Gastrocnemius medialis (tissue), 4 donors: ENCODE results near the gene ZNF177.

Experiments used
- CTCF ChIP-seq, 5 experiments: fragments of 450-650 bp in 3 of 5; fragments of 200-600 bp in 2 of 5; sonication (generic) in 2 of 5; IDR thresholded peaks in 4 of 5; conservative IDR thresholded peaks in 1 of 5; 1 replicate in 4 of 5; 2 replicates in 1 of 5; pipeline ENCODE4 v1.5.1; 2016 to 2019; ENCODE audit warnings: antibody characterized with exemption in 5 of 5, mild to moderate bottlenecking in 3 of 5, moderate library complexity in 3 of 5
- POLR2A ChIP-seq, 2 donors: fragments of 450-650 bp; IDR thresholded peaks; one replicate each; pipeline ENCODE4 v1.6.1; 2017; ENCODE audit warnings: antibody characterized with exemption in 2 of 2, mild to moderate bottlenecking in 2 of 2, moderate library complexity in 2 of 2

GRCh38 chr19:9342610-9343304 lies 20.1 kb upstream of the ZNF177 start:
- TF ChIP-seq CTCF (IDR thresholded peaks at IDR 0.05 in 4 of 5, conservative IDR thresholded peaks at IDR 0.05 in 1 of 5) (no peak), POLR2A (IDR thresholded peaks at IDR 0.05) (no peak)
